Stimulated activated naive CD8-positive, alpha-beta T cell treated with anti-CD3 and anti-CD28 coated beads, Interleukin-15, Interleukin-2, amounts not matched to agents 100 U/mL and 50 U/mL, for 24 hours (primary cell): ENCODE results near the gene SSPN.
A peak's percentile ranks its signal among the peaks of the same experiment; 100 is the strongest.

Source experiments
- ATAC-seq: fragments of 150-1000 bp; cut with Tn5 transposase; one replicate; pipeline ENCODE4 v1.10.0; 2021
- DNase-seq: peaks from one replicate; pipeline ENCODE4 v3.0.0; 2021

The SSPN gene

GRCh38 chr12:26187014-26187798, 8.2 kb upstream of the SSPN start:
- DNase-seq, result no peak
- no peak for ATAC-seq

- no peak for DNase-seq
- ATAC-seq, result peak; percentile 83
Measured at GRCh38 chr12:26188127-26188526, 7.2 kb upstream of the SSPN start.

GRCh38 chr12:26188641-26189040, 6.7 kb upstream of the SSPN start:
- DNase-seq (no peak), ATAC-seq (no peak)

GRCh38 chr12:26192142-26192541, 3.2 kb upstream of the SSPN start:
- DNase-seq (no peak), ATAC-seq (no peak)

- DNase-seq, result no peak
- ATAC-seq, result no peak
Measured at GRCh38 chr12:26193539-26193938, 1.8 kb upstream of the SSPN start.

GRCh38 chr12:26195641-26196420, 458 bp downstream of the SSPN start:
- ATAC-seq, result peak; percentile 52
- peak; percentile 25 for DNase-seq

GRCh38 chr12:26196421-26196716, 996 bp downstream of the SSPN start:
- ATAC-seq, result no peak
- no peak for DNase-seq

GRCh38 chr12:26197832-26198231, 2.5 kb downstream of the SSPN start:
- no peak for ATAC-seq
- DNase-seq, result no peak

- ATAC-seq, result no peak
- DNase-seq, result no peak
Measured at GRCh38 chr12:26198742-26199141, 3.4 kb downstream of the SSPN start.

- DNase-seq (no peak), ATAC-seq (no peak)
Measured at GRCh38 chr12:26203167-26203780, 7.9 kb downstream of the SSPN start.

GRCh38 chr12:26204612-26205289, 9.4 kb downstream of the SSPN start:
- DNase-seq (no peak), ATAC-seq (no peak)

GRCh38 chr12:26205298-26205697, 9.9 kb downstream of the SSPN start:
- no peak for DNase-seq
- no peak for ATAC-seq

- no peak for ATAC-seq
Measured at GRCh38 chr12:26205941-26206340, 10.6 kb downstream of the SSPN start.

GRCh38 chr12:26211331-26211730, 16.0 kb downstream of the SSPN start:
- no peak for DNase-seq

More at GRCh38 chr12:26205941-26206340, 10.6 kb downstream of the SSPN start:
- DNase-seq, result no peak

GRCh38 chr12:26212396-26212795, 17.0 kb downstream of the SSPN start:
- DNase-seq (no peak), ATAC-seq (no peak)

More at GRCh38 chr12:26211331-26211730, 16.0 kb downstream of the SSPN start:
- ATAC-seq, result no peak

GRCh38 chr12:26212988-26213387, 17.6 kb downstream of the SSPN start:
- DNase-seq (no peak), ATAC-seq (no peak)

GRCh38 chr12:26214121-26214520, 18.7 kb downstream of the SSPN start:
- DNase-seq (no peak), ATAC-seq (no peak)

- no peak for DNase-seq
- ATAC-seq, result no peak
Measured at GRCh38 chr12:26219736-26220135, 24.4 kb downstream of the SSPN start.

GRCh38 chr12:26224657-26225056, 29.3 kb downstream of the SSPN start:
- ATAC-seq, result no peak

GRCh38 chr12:26226122-26226521, 30.7 kb downstream of the SSPN start:
- no peak for DNase-seq
- ATAC-seq, result no peak

More at GRCh38 chr12:26224657-26225056, 29.3 kb downstream of the SSPN start:
- DNase-seq, result no peak

- peak; percentile 12 for DNase-seq
- no peak for ATAC-seq
Measured at GRCh38 chr12:26226629-26227360, 31.4 kb downstream of the SSPN start.

- no peak for DNase-seq
Measured at GRCh38 chr12:26227361-26227745, 32.0 kb downstream of the SSPN start.

More at GRCh38 chr12:26227361-26227745, 32.0 kb downstream of the SSPN start:
- ATAC-seq, result no peak
